ENCODE results near the gene SBSN.

GRCh38 chr19:35507561-35507960 lies 20.6 kb downstream of the SBSN start:
- TF ChIP-seq EZH2 (IDR thresholded peaks at IDR 0.05; ENCODE audit: borderline replicate concordance, low read depth, low read length) (no peak), ETV6 (IDR thresholded peaks at IDR 0.05; ENCODE audit: borderline replicate concordance in 1 of 2, low read depth in 2 of 2, low read length in 1 of 2) (no peak), ETV6 (CRISPR knock-in tag; IDR thresholded peaks at IDR 0.05; ENCODE audit: borderline replicate concordance) (no peak), CTCF (IDR thresholded peaks at IDR 0.05 in 2 of 3, conservative IDR thresholded peaks at IDR 0.05 in 1 of 3; ENCODE audit: insufficient read depth in 2 of 3, low read depth in 1 of 3, low read length in 3 of 3) (no peak), CCNT2 (IDR thresholded peaks at IDR 0.05; ENCODE audit: borderline replicate concordance, extremely low read depth, insufficient read length, low read depth, low read length) (no peak), ZBTB26 (CRISPR knock-in tag; IDR thresholded peaks at IDR 0.05) (no peak), ZNF232 (CRISPR knock-in tag; IDR thresholded peaks at IDR 0.05) (no peak), MAFK (IDR thresholded peaks at IDR 0.05; ENCODE audit: low read length) (no peak), MEF2D (tag; conservative IDR thresholded peaks at IDR 0.05; ENCODE audit: low read depth) (no peak)

Measured in K562 (cell line).